Mesothelial cell of epicardium (in vitro differentiated cells): ENCODE results near the gene DNAH7. TPM values are rescaled to one million over a fixed set of nuclear protein-coding genes. Genes with fewer than 3 reads are reported as not detected.

Experiments used
- DNase-seq, 2 experiments: peaks; one replicate each; pipeline ENCODE4 v3.0.0; 2021; ENCODE audit warnings: low spot score in 2 of 2; ENCODE audit not compliant: unreplicated experiment in 2 of 2
- H3K27ac Mint-ChIP-seq: 2 replicates; pipeline ENCODE4 v1.8.0; 2021; ENCODE audit warnings: mixed read lengths
- H3K27me3 Mint-ChIP-seq: 2 replicates; pipeline ENCODE4 v1.8.0; 2021; ENCODE audit warnings: low read depth, mixed read lengths
- H3K36me3 Mint-ChIP-seq: 2 replicates; pipeline ENCODE4 v1.8.0; 2021; ENCODE audit warnings: mixed read lengths
- H3K4me1 Mint-ChIP-seq: 2 replicates; pipeline ENCODE4 v1.8.0; 2021; ENCODE audit warnings: mixed read lengths
- H3K4me3 Mint-ChIP-seq: 2 replicates; pipeline ENCODE4 v1.8.0; 2021; ENCODE audit warnings: mild to moderate bottlenecking, moderate library complexity, mixed read lengths
- H3K9me3 Mint-ChIP-seq: 2 replicates; pipeline ENCODE4 v1.8.0; 2021; ENCODE audit warnings: mixed read lengths
- total RNA-seq: library from RNA; stranded (reverse); gene quantifications from 3 replicates; pipeline ENCODE4 v1.2.1, GENCODE V29; 2021
- TF ChIP-seq, protein P1 (sequence below): fragments of 200-600 bp; sonication (generic); IDR thresholded peaks from one replicate; pipeline ENCODE4 v1.5.0; 2021; ENCODE audit warnings: antibody characterized with exemption; ENCODE audit not compliant: unreplicated experiment

Gene DNAH7
- total RNA-seq, 1 donor from 2014 or later: 0.63 TPM

DNA sequence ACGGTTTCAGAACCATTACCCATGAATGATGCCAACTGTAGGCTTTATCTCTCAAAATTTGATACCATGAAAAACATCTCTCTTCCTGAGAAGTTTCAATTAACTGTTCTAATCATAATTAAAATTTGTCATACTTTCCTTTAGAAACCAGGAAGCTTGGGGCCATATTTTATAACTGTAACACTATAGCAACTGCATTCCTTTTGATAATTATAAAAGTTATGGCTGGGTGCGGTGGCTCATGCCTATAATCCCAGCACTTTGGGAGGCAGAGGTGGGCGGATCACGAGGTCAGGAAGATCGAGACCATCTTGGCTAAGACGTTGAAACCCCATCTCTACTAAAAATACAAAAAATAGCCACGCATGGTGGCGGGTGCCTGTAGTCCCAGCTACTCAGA is 70.6 kb downstream of the DNAH7 start:
- no peaks in the 10 kb centered on the region for H3K27me3 Mint-ChIP-seq
- no peak for DNase-seq
- peaks cover 5% of the 10 kb centered on the region for H3K9me3 Mint-ChIP-seq
- no peaks in the 10 kb centered on the region for H3K36me3 Mint-ChIP-seq
- H3K27ac Mint-ChIP-seq: no peak overlapping the region
- no peaks in the 10 kb centered on the region for H3K4me1 Mint-ChIP-seq
- no peak overlapping the region for H3K4me3 Mint-ChIP-seq
- TF ChIP-seq, protein P1, sequence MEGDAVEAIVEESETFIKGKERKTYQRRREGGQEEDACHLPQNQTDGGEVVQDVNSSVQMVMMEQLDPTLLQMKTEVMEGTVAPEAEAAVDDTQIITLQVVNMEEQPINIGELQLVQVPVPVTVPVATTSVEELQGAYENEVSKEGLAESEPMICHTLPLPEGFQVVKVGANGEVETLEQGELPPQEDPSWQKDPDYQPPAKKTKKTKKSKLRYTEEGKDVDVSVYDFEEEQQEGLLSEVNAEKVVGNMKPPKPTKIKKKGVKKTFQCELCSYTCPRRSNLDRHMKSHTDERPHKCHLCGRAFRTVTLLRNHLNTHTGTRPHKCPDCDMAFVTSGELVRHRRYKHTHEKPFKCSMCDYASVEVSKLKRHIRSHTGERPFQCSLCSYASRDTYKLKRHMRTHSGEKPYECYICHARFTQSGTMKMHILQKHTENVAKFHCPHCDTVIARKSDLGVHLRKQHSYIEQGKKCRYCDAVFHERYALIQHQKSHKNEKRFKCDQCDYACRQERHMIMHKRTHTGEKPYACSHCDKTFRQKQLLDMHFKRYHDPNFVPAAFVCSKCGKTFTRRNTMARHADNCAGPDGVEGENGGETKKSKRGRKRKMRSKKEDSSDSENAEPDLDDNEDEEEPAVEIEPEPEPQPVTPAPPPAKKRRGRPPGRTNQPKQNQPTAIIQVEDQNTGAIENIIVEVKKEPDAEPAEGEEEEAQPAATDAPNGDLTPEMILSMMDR: no peak

DNA sequence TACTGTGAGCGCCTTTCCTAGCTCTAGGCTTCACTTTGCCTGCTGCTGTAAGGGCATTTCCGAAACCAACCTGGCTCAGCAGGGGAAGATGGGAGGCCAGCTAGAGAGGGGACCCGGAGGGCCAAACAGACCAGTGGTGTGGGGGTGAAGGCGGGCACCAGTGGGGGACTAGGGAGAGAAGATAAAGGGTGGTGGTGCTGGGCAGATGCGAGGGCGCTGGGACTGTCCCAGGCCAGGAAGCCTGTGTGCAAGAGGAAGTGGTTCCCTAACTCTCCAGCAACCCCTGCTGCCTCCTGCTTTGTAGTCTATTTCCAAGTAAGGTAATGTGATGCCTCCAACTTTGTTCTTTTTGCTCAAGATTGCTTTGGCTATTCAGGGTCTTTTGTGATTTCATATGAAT is 73.1 kb downstream of the DNAH7 start:
- Mint-ChIP-seq H3K36me3 (no peaks in the 10 kb centered on the region), H3K27ac (no peak overlapping the region), H3K9me3 (peaks cover 5% of the 10 kb centered on the region), H3K4me1 (no peaks in the 10 kb centered on the region), H3K4me3 (no peak overlapping the region), H3K27me3 (peaks cover 6% of the 10 kb centered on the region)
- no peak for DNase-seq
- TF ChIP-seq, protein P1: no peak

DNA sequence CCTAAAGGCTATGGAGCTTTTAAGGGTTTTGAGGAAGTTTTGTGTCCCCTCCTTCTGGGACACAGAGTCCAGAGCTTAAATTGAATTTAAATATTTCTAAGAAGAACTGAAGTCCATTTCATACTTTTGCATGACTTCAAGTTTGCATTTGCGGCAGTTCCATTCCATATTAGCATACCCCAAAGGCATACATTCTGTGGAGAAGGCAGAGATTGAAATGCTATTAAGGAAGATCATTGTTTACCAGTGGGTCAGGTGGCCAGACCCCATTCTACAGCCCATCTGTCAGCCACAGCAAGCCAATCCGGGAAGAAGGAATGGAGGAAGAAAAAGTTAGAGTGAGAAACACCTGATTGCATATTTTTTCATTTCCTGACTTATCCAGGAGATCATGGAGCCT is 75.0 kb downstream of the DNAH7 start:
- no peak for DNase-seq
- Mint-ChIP-seq H3K27me3 (peaks cover 6% of the 10 kb centered on the region), H3K4me3 (no peak overlapping the region), H3K27ac (no peak overlapping the region), H3K4me1 (no peaks in the 10 kb centered on the region), H3K9me3 (peaks cover 5% of the 10 kb centered on the region), H3K36me3 (no peaks in the 10 kb centered on the region)
- TF ChIP-seq, protein P1: no peak

DNA sequence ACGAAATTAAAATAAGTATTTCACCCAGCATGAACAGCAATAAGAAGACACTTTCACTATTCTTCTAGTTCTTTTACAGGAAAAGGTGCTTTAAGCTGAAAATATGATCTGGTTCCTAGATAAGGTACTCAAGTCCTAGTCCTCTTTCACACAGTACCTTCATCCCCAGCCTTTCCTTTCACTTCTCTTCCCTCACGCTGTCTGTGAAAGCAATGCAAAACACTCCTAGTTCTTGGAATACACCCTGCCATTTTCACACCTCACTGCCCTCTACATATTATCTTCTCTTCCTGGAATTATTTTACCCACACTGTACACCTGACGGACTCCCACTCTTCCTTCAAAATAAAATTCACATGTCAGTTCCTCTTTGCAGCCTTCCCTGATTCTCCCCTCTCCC is 82.9 kb downstream of the DNAH7 start:
- H3K27me3 Mint-ChIP-seq: peaks cover 8% of the 10 kb centered on the region
- H3K36me3 Mint-ChIP-seq: no peaks in the 10 kb centered on the region
- H3K4me3 Mint-ChIP-seq: no peak overlapping the region
- TF ChIP-seq, protein P1: no peak
- peaks cover 5% of the 10 kb centered on the region for H3K9me3 Mint-ChIP-seq
- no peak for DNase-seq
- no peak overlapping the region for H3K27ac Mint-ChIP-seq
- H3K4me1 Mint-ChIP-seq: peaks cover 3% of the 10 kb centered on the region

DNA sequence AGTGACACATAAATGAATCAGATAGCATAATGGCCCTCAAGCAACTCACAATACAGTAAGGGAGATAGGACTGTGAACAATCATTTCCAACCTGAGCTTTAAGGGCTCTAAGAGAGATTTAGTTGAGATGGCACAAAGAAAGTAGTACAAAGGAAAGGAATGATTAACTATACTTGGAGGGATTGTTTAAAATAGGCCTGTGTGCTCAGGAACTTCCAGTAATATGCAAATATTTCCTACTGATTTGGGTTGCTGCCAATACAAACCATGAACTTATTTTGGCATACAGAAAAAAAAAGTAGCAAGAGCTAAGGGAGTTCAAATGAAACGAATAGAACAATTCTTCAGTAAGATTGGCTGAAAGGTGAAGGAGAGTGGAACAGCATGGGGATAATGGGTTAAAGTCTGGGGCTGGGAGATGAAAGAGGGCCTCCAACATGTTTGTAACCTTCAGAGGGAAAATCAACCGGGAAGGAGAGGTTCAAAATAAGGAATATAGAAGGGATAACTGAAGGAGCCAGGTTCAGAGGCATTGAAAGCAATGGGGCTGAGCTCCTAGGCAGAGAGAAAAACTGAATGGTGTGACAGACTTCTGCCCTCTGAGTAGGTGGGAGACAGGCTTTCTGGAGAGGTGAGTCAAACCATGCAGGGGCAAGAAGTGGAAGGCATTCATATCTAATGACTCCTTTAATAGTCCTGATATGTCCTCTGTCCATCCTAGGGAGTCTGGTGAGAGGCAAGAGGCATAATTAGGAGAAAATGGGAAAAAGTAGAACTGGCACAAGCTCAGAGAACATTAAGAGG is 83.5 kb downstream of the DNAH7 start:
- peaks cover 8% of the 10 kb centered on the region for H3K27me3 Mint-ChIP-seq
- TF ChIP-seq, protein P1: no peak
- H3K36me3 Mint-ChIP-seq: no peaks in the 10 kb centered on the region
- no peak overlapping the region for H3K4me3 Mint-ChIP-seq
- peaks cover 3% of the 10 kb centered on the region for H3K4me1 Mint-ChIP-seq
- DNase-seq: no peak
- peaks cover 7% of the 10 kb centered on the region for H3K9me3 Mint-ChIP-seq
- H3K27ac Mint-ChIP-seq: no peak overlapping the region
